Mesodermal cell (in vitro differentiated cells): Measurements from ENCODE around the gene DTX2. TPM values are rescaled to one million over a fixed set of nuclear protein-coding genes. Genes with fewer than 3 reads are reported as not detected.
A peak's percentile ranks its signal among the peaks of the same experiment; 100 is the strongest.
"Not testable (repeated sequence)": the region's sequence is repeated elsewhere in the genome, so short reads cannot be mapped to it uniquely, and the experiment has no call there.

Experiments used
- H3K27ac ChIP-seq: 2 replicates; pipeline ENCODE4 v1.7.0; 2013; ENCODE audit warnings: mild to moderate bottlenecking, low read depth, low read length, moderate library complexity; ENCODE audit not compliant: severe bottlenecking
- H3K36me3 ChIP-seq: 2 replicates; pipeline ENCODE4 v1.7.1; 2013; ENCODE audit warnings: mild to moderate bottlenecking, low read length, moderate library complexity; ENCODE audit not compliant: control insufficient read depth, insufficient read depth
- H3K4me1 ChIP-seq: one replicate; pipeline ENCODE4 v1.7.1; 2013; ENCODE audit warnings: mild to moderate bottlenecking, low read length; ENCODE audit not compliant: insufficient read depth, control insufficient read depth, poor library complexity, severe bottlenecking
- H3K4me3 ChIP-seq: 2 replicates; pipeline ENCODE4 v1.7.0; 2013; ENCODE audit warnings: low read length, control low read depth, mild to moderate bottlenecking; ENCODE audit not compliant: insufficient read depth, poor library complexity, severe bottlenecking; ENCODE audit errors: extremely low read depth
- H3K9me3 ChIP-seq: 2 replicates; pipeline ENCODE4 v1.7.1; 2013; ENCODE audit warnings: mild to moderate bottlenecking, low read length, moderate library complexity; ENCODE audit not compliant: control insufficient read depth
- WGBS, 2 experiments: methylation state at CpG; one replicate each; pipeline ENCODE4 v1.1.5; 2013; ENCODE audit warnings: missing lambda C conversion rate in 2 of 2; ENCODE audit not compliant: insufficient coverage in 2 of 2; 5-methylcytosine and 5-hydroxymethylcytosine counted together
- polyA plus RNA-seq, 2 experiments: library from polyadenylated mRNA; stranded (reverse); fragments of 50-300 nt; gene quantifications; one replicate each; pipeline ENCODE4 v1.2.3, GENCODE V29; 2013

DTX2 gene
- 20.7 TPM for polyA plus RNA-seq (2013, experiment 1 of 2)
- polyA plus RNA-seq (2013, experiment 2 of 2): 16.7 TPM

DNA sequence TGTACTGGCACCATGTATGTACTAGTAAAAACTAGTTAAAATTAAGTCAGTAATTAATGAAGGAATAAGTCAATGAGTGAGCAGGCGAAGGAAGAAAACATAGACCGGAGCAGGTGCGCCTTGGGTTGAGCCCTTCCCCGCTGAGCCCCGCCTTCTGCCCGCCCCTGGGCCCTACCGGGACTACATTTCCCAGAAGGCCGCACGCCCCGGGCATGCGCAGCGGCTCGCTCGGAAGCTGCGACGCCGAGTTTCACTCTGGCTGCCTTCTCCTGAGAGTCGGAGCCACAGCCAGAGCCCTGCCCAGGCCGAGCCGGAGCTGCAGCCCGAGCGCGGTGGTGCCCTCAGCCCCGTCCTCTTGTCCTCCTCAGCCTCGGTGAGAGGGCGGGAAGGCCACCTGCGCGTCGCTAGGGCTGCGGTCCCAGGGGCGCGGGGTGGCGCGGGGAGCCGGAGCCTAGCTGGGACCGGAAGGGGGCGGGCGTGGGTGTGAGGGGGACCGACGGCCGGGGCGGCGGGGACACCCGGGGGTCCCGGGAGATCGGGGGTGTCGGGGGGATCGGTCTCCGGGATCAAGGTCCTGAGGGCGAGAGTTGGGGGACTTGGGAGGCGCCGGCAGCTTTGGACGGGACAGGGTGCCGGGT is at the start of gene DTX2:
Gene DTX2, plus strand, starts transcription at position 246 of the 638 bp plus-strand sequence. CDS start 18,801 bp downstream, outside the sequence.
- H3K36me3 ChIP-seq, H3K27ac ChIP-seq, H3K4me1 ChIP-seq, H3K9me3 ChIP-seq: not testable (repeated sequence)
- WGBS, 2 experiments: 0% methylated on average over 9 of the region's 54 CpGs; no CpG with 5 or more reads in 1 of the 2 experiments
- peak within 1 kb of the TSS; percentile 38 for H3K4me3 ChIP-seq

DNA sequence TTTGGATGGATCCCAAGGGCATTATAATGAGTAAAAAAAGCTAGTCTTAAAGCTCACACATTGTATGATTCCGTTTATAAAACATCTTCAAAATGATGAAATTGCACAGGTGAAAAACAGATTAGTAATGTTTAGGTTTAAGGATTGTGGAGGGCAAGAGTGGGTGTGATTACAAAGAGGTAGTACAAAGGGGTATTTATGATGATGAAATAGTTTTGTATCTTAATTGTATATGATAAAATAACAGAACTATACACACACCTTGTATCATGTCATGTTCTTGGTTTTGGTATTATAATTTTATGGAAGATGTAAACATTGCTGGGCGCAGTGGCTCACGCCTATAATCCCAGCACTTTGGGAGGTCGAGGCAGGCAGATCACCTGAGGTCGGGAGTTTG is 49.3 kb upstream of the DTX2 start:
- Histone ChIP-seq H3K27ac (no peak overlapping the region), H3K4me1 (no peaks in the 10 kb centered on the region), H3K4me3 (no peak overlapping the region), H3K36me3 (no peaks in the 10 kb centered on the region), H3K9me3 (no peaks in the 10 kb centered on the region)
- WGBS, 2 experiments: 33% methylated on average over 1 of the region's 5 CpGs; no CpG with 5 or more reads in 1 of the 2 experiments

DNA sequence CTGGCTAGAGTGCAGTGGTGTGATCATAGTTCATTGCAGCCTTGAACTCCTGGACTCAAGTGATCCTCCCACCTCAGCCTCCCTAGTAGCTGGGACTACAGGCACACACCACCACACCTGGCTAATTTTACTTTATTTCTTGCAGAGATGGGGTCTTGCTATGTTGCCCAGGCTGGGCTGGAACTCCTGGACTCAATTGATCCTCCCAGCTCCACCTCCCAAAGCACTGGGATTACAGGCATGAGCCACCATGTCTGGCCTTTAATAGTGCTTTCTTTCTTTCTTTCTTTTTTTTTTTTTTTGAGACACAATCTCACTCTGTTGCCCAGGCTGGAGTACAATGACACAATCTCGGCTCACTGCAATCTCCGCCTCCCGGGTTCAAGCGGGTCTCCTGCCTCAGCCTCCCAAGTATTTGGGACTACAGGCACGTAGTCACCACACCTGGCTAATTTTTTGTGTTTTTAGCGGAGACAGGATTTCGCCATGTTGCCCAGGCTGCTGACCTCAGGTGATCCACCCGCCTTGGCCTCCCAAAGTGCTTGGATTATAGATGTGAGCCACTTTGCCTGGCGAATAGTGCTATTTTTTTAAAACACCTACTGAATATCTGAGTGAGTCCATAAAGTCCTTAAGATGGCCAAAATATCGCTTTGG is 43.7 kb upstream of the DTX2 start:
- H3K36me3 ChIP-seq, H3K4me3 ChIP-seq, H3K4me1 ChIP-seq, H3K27ac ChIP-seq, H3K9me3 ChIP-seq: not testable (repeated sequence)
- WGBS, 2 experiments: 86 to 92% methylated on average over 8 to 9 of the region's 10 CpGs

DNA sequence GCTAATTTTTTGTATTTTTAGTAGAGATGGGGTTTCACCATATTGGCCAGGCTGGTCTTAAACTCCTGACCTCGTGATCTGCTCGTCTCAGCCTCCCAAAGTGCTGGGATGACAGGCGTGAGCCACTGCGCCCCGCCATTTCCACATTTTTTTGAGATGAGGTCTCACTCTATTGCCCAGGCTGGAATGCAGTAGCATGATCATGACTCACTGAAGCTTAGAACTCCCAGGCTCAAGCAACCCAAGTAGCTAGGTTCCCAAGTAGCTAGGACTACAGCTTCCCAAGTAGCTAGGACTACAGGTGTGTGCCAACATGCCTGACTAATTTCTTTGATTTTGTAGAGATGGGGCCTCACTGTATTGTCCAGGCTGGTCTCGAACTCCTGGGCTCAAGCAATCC is 40.4 kb upstream of the DTX2 start:
- 86 to 89% methylated on average over 6 of the region's 6 CpGs for WGBS, 2 experiments
- not testable (repeated sequence) for H3K36me3 ChIP-seq, H3K27ac ChIP-seq, H3K9me3 ChIP-seq, H3K4me3 ChIP-seq
- H3K4me1 ChIP-seq: peaks cover 12% of the 10 kb centered on the region

DNA sequence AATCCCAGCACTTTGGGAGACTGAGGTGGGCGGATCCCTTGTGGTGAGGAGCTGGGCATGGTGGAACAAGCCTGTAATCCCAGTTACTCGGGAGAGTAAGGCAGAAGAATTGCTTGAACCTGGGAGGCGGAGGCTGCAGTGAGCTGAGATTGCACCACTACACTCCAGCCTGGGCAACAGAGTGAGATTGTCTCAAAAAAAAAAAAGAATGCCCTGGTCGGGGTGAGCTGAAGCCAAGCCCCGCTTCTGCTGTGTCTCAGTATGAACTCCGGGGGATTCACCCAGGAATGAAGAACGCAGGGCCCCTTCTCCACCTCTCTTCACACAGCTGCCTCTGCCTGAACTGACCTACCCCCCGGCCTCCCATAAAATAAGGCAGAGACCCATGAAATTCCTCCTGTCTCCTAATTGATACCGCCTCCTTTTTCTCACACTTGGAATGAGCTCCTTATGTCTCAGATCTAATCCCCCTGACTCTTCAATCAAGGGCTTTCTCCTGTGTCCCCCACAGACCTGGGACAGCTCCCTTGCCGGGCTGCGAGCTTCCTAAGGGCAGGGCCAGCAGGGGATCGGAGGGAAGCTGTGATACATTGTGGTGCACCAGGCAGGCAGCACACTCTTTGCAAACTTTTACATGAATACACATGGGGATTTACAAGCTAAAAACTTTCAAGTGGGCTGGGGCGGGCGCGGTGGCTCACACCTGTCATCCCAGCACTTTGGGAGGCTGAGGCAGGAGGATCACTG is 37.7 kb upstream of the DTX2 start:
- Histone ChIP-seq H3K4me3 (no peak overlapping the region), H3K9me3 (peaks cover 5% of the 10 kb centered on the region), H3K36me3 (no peaks in the 10 kb centered on the region), H3K4me1 (peaks cover 14% of the 10 kb centered on the region), H3K27ac (no peak overlapping the region)
- 69 to 78% methylated on average over 12 to 14 of the region's 15 CpGs for WGBS, 2 experiments

DNA sequence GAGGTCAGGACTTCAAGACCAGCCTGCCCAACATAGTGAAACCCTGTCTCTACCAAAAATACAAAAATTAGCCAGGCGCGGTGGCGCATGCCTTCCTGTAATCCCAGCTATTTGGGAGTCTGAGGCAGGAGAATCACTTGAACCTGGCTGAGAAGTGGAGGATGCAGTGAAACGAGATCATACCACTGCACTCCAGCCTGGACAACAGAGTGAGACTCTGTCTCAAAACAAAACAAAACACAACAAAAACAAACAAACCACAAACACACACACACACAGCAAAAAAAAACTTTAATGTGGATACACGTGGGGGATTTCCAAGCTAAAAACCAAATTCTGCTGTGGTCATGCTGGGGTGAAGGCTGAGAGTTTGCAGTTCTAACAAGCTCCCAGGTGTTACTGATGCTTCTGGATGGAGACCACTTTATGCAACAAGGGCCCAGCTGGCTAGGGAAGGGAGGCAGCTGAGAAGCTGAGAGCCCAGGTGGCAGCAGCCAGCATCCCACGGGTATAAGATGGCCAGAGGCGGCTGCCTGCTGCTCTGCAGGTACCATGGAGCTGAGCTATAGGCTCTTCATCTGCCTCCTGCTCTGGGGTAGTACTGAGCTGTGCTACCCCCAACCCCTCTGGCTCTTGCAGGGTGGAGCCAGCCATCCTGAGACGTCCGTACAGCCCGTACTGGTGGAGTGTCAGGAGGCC is 36.9 kb upstream of the DTX2 start, which contains the start of gene ZP3:
Gene ZP3, plus strand, starts transcription at position 538 of the 699 bp plus-strand sequence. Its CDS starts 15 bp downstream, at position 553.
- Histone ChIP-seq H3K4me3 (no peak within 1 kb of the TSS), H3K27ac (no peak within 1 kb of the TSS), H3K4me1 (peaks cover 19% of the 10 kb centered on the region), H3K36me3 (no peaks in the 10 kb centered on the region), H3K9me3 (peaks cover 5% of the 10 kb centered on the region)
- 88 to 89% methylated on average over 5 to 6 of the region's 10 CpGs for WGBS, 2 experiments

DNA sequence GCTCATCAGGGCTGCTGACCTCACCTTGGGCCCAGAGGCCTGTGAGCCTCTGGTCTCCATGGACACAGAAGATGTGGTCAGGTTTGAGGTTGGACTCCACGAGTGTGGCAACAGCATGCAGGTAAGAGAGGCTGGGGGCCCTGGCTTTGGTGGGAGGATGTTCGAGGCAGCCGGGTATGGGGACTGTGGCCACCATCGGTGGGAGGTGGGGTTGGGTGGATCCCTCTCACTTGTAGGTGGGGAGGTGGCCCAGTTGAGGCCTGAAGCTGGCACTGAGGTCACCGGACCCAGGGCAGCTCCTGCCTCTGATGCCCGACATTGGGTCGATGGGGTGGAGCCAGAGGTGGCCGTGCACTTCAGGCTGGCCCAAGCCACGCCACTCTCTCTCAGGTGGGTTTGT is 36.4 kb upstream of the DTX2 start:
- H3K4me1 ChIP-seq: peaks cover 19% of the 10 kb centered on the region
- no peaks in the 10 kb centered on the region for H3K36me3 ChIP-seq
- H3K9me3 ChIP-seq: peaks cover 3% of the 10 kb centered on the region
- no peak overlapping the region for H3K4me3 ChIP-seq
- 96 to 100% methylated on average over 8 of the region's 9 CpGs for WGBS, 2 experiments
- H3K27ac ChIP-seq: no peak overlapping the region

DNA sequence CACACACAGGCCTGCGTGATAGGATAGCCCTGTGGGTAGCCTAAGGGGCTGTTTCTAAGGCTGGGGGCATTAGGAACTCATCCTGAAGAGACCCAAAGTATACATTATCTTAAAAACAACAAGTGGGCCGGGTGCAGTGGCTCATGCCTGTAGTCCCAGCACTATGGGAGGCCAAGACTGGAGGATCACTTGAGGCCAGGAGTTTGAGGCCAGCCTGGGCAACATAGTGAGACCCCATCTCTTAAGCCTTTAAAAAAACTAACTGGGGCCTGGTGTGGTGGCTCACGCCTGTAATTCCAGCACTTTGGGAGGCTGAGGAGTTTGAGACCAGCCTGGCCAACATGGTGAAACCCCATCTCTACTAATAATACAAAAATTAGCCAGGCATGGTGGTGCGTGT is 36.0 kb upstream of the DTX2 start:
- peaks cover 19% of the 10 kb centered on the region for H3K4me1 ChIP-seq
- not testable (repeated sequence) for H3K36me3 ChIP-seq, H3K4me3 ChIP-seq, H3K27ac ChIP-seq, H3K9me3 ChIP-seq
- WGBS, 2 experiments: 100% methylated on average over 1 to 2 of the region's 4 CpGs

DNA sequence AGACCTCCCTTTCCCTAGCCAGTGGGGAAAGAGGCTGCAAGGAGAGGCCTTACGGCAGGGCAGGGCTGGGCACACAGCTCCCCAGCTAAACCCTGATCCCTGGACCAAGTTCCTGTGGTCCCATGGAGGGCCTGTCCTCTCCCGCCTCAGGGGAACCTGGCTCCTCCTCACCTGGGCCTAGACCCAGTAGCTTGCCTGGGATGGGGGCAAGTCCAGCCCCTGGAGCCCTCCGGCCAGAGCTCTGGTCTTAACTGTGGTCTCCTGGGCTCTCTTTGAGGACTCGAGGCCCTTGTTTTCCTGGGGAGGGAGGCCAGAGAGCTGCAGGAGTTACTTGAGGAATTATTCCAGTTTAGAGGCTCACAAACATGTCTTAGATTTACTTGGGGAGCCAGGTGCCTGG is 35.3 kb upstream of the DTX2 start:
- Histone ChIP-seq H3K36me3 (no peaks in the 10 kb centered on the region), H3K4me1 (peaks cover 19% of the 10 kb centered on the region), H3K27ac (no peak overlapping the region), H3K4me3 (no peak overlapping the region), H3K9me3 (no peaks in the 10 kb centered on the region)
- WGBS, 2 experiments: 93 to 95% methylated on average over 4 of the region's 4 CpGs

DNA sequence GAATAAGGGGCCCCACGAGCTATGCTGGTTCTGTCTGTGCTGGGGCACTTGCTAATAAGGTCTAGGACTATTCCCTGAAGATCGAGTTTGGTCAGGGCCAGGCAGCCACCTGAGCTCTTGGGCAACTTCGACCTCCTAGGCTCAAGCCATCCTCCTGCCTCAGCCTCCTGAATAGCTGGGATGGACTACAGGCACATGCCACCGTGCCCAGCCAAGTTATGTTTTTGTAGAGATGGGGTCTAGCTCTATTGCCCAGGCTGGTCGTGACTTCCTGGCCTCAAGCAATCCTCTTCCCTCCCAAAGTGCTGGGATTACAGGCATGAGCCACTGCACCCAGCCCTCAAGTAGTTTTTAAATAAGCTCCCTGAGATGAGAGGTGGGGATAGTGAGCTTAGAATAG is 33.9 kb upstream of the DTX2 start:
- Histone ChIP-seq H3K36me3 (no peaks in the 10 kb centered on the region), H3K9me3 (no peaks in the 10 kb centered on the region), H3K4me3 (no peak overlapping the region), H3K4me1 (peaks cover 19% of the 10 kb centered on the region), H3K27ac (no peak overlapping the region)
- WGBS, 2 experiments: 97 to 100% methylated on average over 3 of the region's 5 CpGs
